Liver (tissue), 9 donors: ENCODE results near the gene SBF2. TPM values are rescaled to one million over a fixed set of nuclear protein-coding genes. Genes with fewer than 3 reads are reported as not detected.
A peak's percentile ranks its signal among the peaks of the same experiment; 100 is the strongest.

Experiments
- DNase-seq: peaks from one replicate; pipeline ENCODE4 v3.0.0-alpha.2; 2017; ENCODE audit warnings: low spot score
- H3K27ac ChIP-seq, 2 donors: one replicate each; pipeline ENCODE4 v1.7.0; 2013; ENCODE audit warnings: inconsistent platforms in 2 of 2, low read length in 2 of 2, control low read depth in 1 of 2, low read depth in 1 of 2, mild to moderate bottlenecking in 1 of 2
- H3K27me3 ChIP-seq, 4 donors: one replicate each; pipeline versions ENCODE4 v1.6.1 to v1.7.0; 2013; ENCODE audit warnings: low read length in 3 of 4, inconsistent platforms in 1 of 4, mild to moderate bottlenecking in 1 of 4, moderate library complexity in 1 of 4; ENCODE audit not compliant: control insufficient read depth in 4 of 4, insufficient read depth in 4 of 4
- H3K36me3 ChIP-seq, 4 donors: one replicate each; pipeline versions ENCODE4 v1.6.1 to v1.7.0; 2013; ENCODE audit warnings: low read length in 3 of 4, mild to moderate bottlenecking in 3 of 4, low read depth in 1 of 4, moderate library complexity in 1 of 4; ENCODE audit not compliant: control insufficient read depth in 4 of 4, insufficient read depth in 3 of 4
- H3K4me1 ChIP-seq, 4 donors: one replicate each; pipeline versions ENCODE4 v1.6.1 to v1.7.0; 2013; ENCODE audit warnings: low read length in 3 of 4, mild to moderate bottlenecking in 3 of 4, moderate library complexity in 1 of 4; ENCODE audit not compliant: control insufficient read depth in 4 of 4, insufficient read depth in 4 of 4
- H3K4me3 ChIP-seq, 3 donors: one replicate each; pipeline versions ENCODE4 v1.6.1 to v1.7.0; 2013; ENCODE audit warnings: low read length in 3 of 3, control low read depth in 1 of 3, low read depth in 1 of 3, mild to moderate bottlenecking in 1 of 3
- H3K9ac ChIP-seq, 2 donors: one replicate each; pipeline ENCODE4 v1.7.0; 2013; ENCODE audit warnings: low read length in 2 of 2, mild to moderate bottlenecking in 2 of 2, moderate library complexity in 2 of 2, control low read depth in 1 of 2, low read depth in 1 of 2
- H3K9me3 ChIP-seq, 4 donors: one replicate each; pipeline versions ENCODE4 v1.6.1 to v1.7.0; 2013; ENCODE audit warnings: low read length in 3 of 4; ENCODE audit not compliant: control insufficient read depth in 4 of 4
- ATF3 ChIP-seq: IDR thresholded peaks from 2 replicates; pipeline ENCODE4 v1.6.1; 2016; ENCODE audit warnings: antibody characterized with exemption
- EGR1 ChIP-seq, 2 donors: IDR thresholded peaks; 2 replicates each; pipeline ENCODE4 v1.6.1; 2016 to 2018; ENCODE audit warnings: antibody characterized with exemption in 2 of 2, low read depth in 2 of 2
- FOXA1 ChIP-seq: IDR thresholded peaks from 2 replicates; pipeline ENCODE4 v1.6.1; 2016; ENCODE audit warnings: antibody characterized with exemption
- FOXA2 ChIP-seq: IDR thresholded peaks from 2 replicates; pipeline ENCODE4 v1.6.1; 2016; ENCODE audit warnings: antibody characterized with exemption
- GABPA ChIP-seq, 2 donors: IDR thresholded peaks in 1 of 2; conservative IDR thresholded peaks in 1 of 2; 2 replicates each; pipeline ENCODE4 v1.6.1; 2016; ENCODE audit warnings: antibody characterized with exemption in 2 of 2, mild to moderate bottlenecking in 1 of 2, moderate library complexity in 1 of 2
- HNF4A ChIP-seq, 2 donors: conservative IDR thresholded peaks; 2 replicates each; pipeline ENCODE4 v1.6.1; 2016; ENCODE audit warnings: antibody characterized with exemption in 2 of 2, mild to moderate bottlenecking in 2 of 2
- HNF4G ChIP-seq: IDR thresholded peaks from 2 replicates; pipeline ENCODE4 v1.6.1; 2016; ENCODE audit warnings: antibody characterized with exemption
- JUND ChIP-seq, 2 donors: IDR thresholded peaks; 2 replicates each; pipeline ENCODE4 v1.6.1; 2016; ENCODE audit warnings: antibody characterized with exemption in 2 of 2
- MAX ChIP-seq: IDR thresholded peaks from 2 replicates; pipeline ENCODE4 v1.6.1; 2016; ENCODE audit warnings: antibody characterized with exemption
- NR2F2 ChIP-seq: IDR thresholded peaks from 2 replicates; pipeline ENCODE4 v1.6.1; 2016; ENCODE audit warnings: antibody characterized with exemption
- RAD21 ChIP-seq, 2 donors: IDR thresholded peaks; 2 replicates each; pipeline ENCODE4 v1.6.1; 2016; ENCODE audit warnings: antibody characterized with exemption in 2 of 2, mild to moderate bottlenecking in 2 of 2
- RXRA ChIP-seq, 2 donors: IDR thresholded peaks; 2 replicates each; pipeline ENCODE4 v1.6.1; 2017 to 2018; ENCODE audit warnings: antibody characterized with exemption in 2 of 2, mild to moderate bottlenecking in 1 of 2
- SP1 ChIP-seq: IDR thresholded peaks from 2 replicates; pipeline ENCODE4 v1.6.1; 2018; ENCODE audit warnings: antibody characterized with exemption, mild to moderate bottlenecking
- TAF1 ChIP-seq: conservative IDR thresholded peaks from 2 replicates; pipeline ENCODE4 v1.6.1; 2016; ENCODE audit warnings: antibody characterized with exemption, mild to moderate bottlenecking
- YY1 ChIP-seq: IDR thresholded peaks from 2 replicates; pipeline ENCODE4 v1.6.1; 2016; ENCODE audit warnings: antibody characterized with exemption, mild to moderate bottlenecking
- WGBS: extraction: QIAGEN DNeasy Blood & Tissue Kit; methylation state at CpG from one replicate; pipeline ENCODE4 v1.1.7; 2013; 5-methylcytosine and 5-hydroxymethylcytosine counted together
- polyA plus RNA-seq, 2 donors: library from polyadenylated mRNA; stranded (reverse) in 1 of 2; unstranded in 1 of 2; fragments of 200-250 nt in 1 of 2; fragments of >200 nt in 1 of 2; fragmentation: Nextera tagmentation in 1 of 2; extraction: Ambion mirVana in 1 of 2; gene quantifications; one replicate each; pipeline versions ENCODE4 v1.2.1 to v1.2.3, GENCODE V29; 2013 to 2015
- total RNA-seq, 2 donors: library from RNA; depleted of rRNA; stranded (reverse); fragments of >200 nt; gene quantifications; one replicate each; pipeline ENCODE4 v1.2.3, GENCODE V29; 2014
- TF ChIP-seq, protein P1 (sequence below): IDR thresholded peaks from 2 replicates; pipeline ENCODE4 v1.6.1; 2016; ENCODE audit warnings: antibody characterized with exemption, mild to moderate bottlenecking
- TF ChIP-seq, protein P2 (sequence below): IDR thresholded peaks from 2 replicates; pipeline ENCODE4 v1.6.1; 2016; ENCODE audit warnings: antibody characterized with exemption
- TF ChIP-seq, protein P3 (sequence below): fragments of 150-350 bp; IDR thresholded peaks from 2 replicates; pipeline ENCODE4 v1.5.1; 2017; ENCODE audit warnings: improper control_type of control experiment, low read depth, low read length; ENCODE audit not compliant: missing input control
- donor health status: healthy.
- donor health status: healthy.
- donor health status: healthy.
- donor health status: healthy.
- donor health status: healthy.

Gene SBF2
- total and polyA plus RNA-seq, 4 donors: 7.5 to 31.3 (median 14.7) TPM

- TF ChIP-seq MAX: no peak
Observed at GRCh38 chr11:10323793-10324170, 29.8 kb upstream of the SBF2 start (continued).

- whole genome bisulfite sequencing: 25% methylated on average over 8 of the region's 8 CpGs
- Histone ChIP-seq H3K4me3 (peak overlapping the region in 2 of 3 donors; percentile 30 to 35), H3K36me3 (no peaks in the 10 kb centered on the region), H3K9ac (peak overlapping the region; percentile 21 to 42), H3K27me3 (no peaks in the 10 kb centered on the region), H3K27ac (peak overlapping the region; percentile 58 to 82), H3K4me1 (peaks cover 18 to 53% (median 40%) of the 10 kb centered on the region in 4 donors), H3K9me3 (no peaks in the 10 kb centered on the region)
- DNase-seq: peak; percentile 49
- peak; percentile 68 for TF ChIP-seq HNF4G
- TF ChIP-seq FOXA2: no peak
- TF ChIP-seq RAD21 (IDR thresholded peaks at IDR 0.05): peak; percentile 88 to 92
- TF ChIP-seq HNF4A (conservative IDR thresholded peaks at IDR 0.05): peak; percentile 93 to 94
- TF ChIP-seq RXRA (IDR thresholded peaks at IDR 0.05): peak; percentile 54 to 69
- TF ChIP-seq, protein P1, sequence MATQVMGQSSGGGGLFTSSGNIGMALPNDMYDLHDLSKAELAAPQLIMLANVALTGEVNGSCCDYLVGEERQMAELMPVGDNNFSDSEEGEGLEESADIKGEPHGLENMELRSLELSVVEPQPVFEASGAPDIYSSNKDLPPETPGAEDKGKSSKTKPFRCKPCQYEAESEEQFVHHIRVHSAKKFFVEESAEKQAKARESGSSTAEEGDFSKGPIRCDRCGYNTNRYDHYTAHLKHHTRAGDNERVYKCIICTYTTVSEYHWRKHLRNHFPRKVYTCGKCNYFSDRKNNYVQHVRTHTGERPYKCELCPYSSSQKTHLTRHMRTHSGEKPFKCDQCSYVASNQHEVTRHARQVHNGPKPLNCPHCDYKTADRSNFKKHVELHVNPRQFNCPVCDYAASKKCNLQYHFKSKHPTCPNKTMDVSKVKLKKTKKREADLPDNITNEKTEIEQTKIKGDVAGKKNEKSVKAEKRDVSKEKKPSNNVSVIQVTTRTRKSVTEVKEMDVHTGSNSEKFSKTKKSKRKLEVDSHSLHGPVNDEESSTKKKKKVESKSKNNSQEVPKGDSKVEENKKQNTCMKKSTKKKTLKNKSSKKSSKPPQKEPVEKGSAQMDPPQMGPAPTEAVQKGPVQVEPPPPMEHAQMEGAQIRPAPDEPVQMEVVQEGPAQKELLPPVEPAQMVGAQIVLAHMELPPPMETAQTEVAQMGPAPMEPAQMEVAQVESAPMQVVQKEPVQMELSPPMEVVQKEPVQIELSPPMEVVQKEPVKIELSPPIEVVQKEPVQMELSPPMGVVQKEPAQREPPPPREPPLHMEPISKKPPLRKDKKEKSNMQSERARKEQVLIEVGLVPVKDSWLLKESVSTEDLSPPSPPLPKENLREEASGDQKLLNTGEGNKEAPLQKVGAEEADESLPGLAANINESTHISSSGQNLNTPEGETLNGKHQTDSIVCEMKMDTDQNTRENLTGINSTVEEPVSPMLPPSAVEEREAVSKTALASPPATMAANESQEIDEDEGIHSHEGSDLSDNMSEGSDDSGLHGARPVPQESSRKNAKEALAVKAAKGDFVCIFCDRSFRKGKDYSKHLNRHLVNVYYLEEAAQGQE: peak; percentile 12
- TF ChIP-seq FOXA1: no peak
- TF ChIP-seq, protein P2, sequence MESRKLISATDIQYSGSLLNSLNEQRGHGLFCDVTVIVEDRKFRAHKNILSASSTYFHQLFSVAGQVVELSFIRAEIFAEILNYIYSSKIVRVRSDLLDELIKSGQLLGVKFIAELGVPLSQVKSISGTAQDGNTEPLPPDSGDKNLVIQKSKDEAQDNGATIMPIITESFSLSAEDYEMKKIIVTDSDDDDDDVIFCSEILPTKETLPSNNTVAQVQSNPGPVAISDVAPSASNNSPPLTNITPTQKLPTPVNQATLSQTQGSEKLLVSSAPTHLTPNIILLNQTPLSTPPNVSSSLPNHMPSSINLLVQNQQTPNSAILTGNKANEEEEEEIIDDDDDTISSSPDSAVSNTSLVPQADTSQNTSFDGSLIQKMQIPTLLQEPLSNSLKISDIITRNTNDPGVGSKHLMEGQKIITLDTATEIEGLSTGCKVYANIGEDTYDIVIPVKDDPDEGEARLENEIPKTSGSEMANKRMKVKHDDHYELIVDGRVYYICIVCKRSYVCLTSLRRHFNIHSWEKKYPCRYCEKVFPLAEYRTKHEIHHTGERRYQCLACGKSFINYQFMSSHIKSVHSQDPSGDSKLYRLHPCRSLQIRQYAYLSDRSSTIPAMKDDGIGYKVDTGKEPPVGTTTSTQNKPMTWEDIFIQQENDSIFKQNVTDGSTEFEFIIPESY: peak; percentile 28
- TF ChIP-seq NR2F2: peak; percentile 46
- TF ChIP-seq MAX: no peak
- TF ChIP-seq EGR1 (IDR thresholded peaks at IDR 0.05; ENCODE audit: low read depth in 2 of 2): peak in 1 of 2 donors; percentile 88
- TF ChIP-seq, protein P3, sequence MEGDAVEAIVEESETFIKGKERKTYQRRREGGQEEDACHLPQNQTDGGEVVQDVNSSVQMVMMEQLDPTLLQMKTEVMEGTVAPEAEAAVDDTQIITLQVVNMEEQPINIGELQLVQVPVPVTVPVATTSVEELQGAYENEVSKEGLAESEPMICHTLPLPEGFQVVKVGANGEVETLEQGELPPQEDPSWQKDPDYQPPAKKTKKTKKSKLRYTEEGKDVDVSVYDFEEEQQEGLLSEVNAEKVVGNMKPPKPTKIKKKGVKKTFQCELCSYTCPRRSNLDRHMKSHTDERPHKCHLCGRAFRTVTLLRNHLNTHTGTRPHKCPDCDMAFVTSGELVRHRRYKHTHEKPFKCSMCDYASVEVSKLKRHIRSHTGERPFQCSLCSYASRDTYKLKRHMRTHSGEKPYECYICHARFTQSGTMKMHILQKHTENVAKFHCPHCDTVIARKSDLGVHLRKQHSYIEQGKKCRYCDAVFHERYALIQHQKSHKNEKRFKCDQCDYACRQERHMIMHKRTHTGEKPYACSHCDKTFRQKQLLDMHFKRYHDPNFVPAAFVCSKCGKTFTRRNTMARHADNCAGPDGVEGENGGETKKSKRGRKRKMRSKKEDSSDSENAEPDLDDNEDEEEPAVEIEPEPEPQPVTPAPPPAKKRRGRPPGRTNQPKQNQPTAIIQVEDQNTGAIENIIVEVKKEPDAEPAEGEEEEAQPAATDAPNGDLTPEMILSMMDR: peak; percentile 68
- peak; percentile 46 for TF ChIP-seq SP1
- TF ChIP-seq TAF1: no peak
- TF ChIP-seq YY1: peak; percentile 51
- TF ChIP-seq GABPA (IDR thresholded peaks at IDR 0.05 in 1 of 2, conservative IDR thresholded peaks at IDR 0.05 in 1 of 2): no peak
- peak; percentile 88 for TF ChIP-seq ATF3
- TF ChIP-seq JUND (IDR thresholded peaks at IDR 0.05): peak; percentile 97 to 99
Observed at GRCh38 chr11:10322830-10323792, 29.1 kb upstream of the SBF2 start.
